ENCODE results near the gene PEAK3. TPM values are rescaled to one million over a fixed set of nuclear protein-coding genes. Genes with fewer than 3 reads are reported as not detected.

PEAK3 gene
- total and polyA plus RNA-seq, 10 of the 15 experiments (the other 5 are each of a cell fraction or from before 2014, with no cell fraction given), result 0.03 to 0.10 (median 0.05) TPM; not detected in 7

DNA sequence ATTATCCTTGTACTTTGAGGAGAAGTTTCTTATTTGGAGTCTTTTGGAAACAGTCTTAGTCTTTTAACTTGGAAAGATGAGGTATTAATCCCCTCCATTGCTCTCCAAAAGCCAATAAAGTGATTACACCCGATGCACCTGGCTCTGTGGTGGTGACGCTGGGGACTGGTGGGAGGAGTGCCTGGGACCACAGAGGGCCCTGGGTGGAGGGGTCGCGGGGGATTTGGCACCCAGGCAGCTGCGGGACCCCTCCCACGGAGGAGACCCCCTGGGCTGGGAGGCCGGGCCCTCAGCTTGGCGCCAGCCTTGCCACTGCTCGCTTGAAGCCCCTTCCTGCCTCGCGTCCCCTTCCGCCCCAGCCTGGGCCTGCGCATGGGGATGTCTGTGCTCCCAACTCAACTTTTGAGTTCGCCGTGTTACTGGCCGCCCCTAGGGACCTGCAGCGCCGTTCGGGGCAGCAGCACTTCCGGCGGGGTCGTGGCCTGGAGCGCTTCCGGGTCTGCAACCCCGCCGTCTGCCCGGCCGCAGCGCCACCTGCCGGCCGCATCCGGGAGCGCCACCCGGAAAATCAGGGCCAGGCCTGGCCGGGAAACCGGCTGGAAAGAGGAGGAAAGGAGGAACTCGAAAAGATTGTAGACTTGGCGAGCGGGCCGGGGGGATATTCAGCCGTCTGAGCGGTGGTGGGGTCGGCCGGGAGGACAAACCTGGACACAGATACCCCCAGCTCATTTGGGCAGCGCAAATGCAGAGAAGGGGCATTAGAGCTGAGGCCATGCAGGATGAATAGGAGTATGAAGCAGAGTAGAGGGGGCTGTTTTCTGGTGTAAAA is 8.4 kb downstream of the PEAK3 start (continued):
- TF ChIP-seq IRF3 (IDR thresholded peaks at IDR 0.05) (no peak), SRF (IDR thresholded peaks at IDR 0.05; ENCODE audit: low read depth in 2 of 2, low read length in 2 of 2) (no peak), NFYA (IDR thresholded peaks at IDR 0.05; ENCODE audit: borderline replicate concordance, low read depth, low read length) (no peak), POU2F2 (IDR thresholded peaks at IDR 0.05; ENCODE audit: borderline replicate concordance, low read depth, low read length) (peak; percentile 36; the same call in 2 of the 3 replicates), CBFB (IDR thresholded peaks at IDR 0.05; ENCODE audit: low read depth) (no peak; the same call in 1 of the 2 replicates), BCLAF1 (IDR thresholded peaks at IDR 0.05) (no peak), NR2F1 (conservative IDR thresholded peaks at IDR 0.05) (peak; percentile 80; the same call in 1 of the 2 replicates), LARP7 (IDR thresholded peaks at IDR 0.05) (peak; percentile 90), RAD51 (IDR thresholded peaks at IDR 0.05) (no peak), CHD1 (IDR thresholded peaks at IDR 0.05; ENCODE audit: low read depth, low read length) (no peak), RFX5 (IDR thresholded peaks at IDR 0.05; ENCODE audit: low read depth, low read length) (no peak), BCL3 (IDR thresholded peaks at IDR 0.05; ENCODE audit: borderline replicate concordance, insufficient read depth, low read depth, low read length, poor library complexity, severe bottlenecking) (no peak), PAX5 (IDR thresholded peaks at IDR 0.05; ENCODE audit: borderline replicate concordance, low read depth, low read length) (peak; percentile 43; the same call in 1 of the 2 replicates), POLR2AphosphoS5 (IDR thresholded peaks at IDR 0.05; ENCODE audit: low read length) (peak; percentile 32; the same call in 1 of the 2 replicates), SMARCA5 (IDR thresholded peaks at IDR 0.05) (no peak; the same call in 1 of the 2 replicates), IKZF1 (conservative IDR thresholded peaks at IDR 0.05) (peak; percentile 91), SREBF2 (IDR thresholded peaks at IDR 0.05; ENCODE audit: low read length) (0 out of 2 replicates have a peak, but pooled peaks have one; percentile 31)
- TF ChIP-seq, protein P1, sequence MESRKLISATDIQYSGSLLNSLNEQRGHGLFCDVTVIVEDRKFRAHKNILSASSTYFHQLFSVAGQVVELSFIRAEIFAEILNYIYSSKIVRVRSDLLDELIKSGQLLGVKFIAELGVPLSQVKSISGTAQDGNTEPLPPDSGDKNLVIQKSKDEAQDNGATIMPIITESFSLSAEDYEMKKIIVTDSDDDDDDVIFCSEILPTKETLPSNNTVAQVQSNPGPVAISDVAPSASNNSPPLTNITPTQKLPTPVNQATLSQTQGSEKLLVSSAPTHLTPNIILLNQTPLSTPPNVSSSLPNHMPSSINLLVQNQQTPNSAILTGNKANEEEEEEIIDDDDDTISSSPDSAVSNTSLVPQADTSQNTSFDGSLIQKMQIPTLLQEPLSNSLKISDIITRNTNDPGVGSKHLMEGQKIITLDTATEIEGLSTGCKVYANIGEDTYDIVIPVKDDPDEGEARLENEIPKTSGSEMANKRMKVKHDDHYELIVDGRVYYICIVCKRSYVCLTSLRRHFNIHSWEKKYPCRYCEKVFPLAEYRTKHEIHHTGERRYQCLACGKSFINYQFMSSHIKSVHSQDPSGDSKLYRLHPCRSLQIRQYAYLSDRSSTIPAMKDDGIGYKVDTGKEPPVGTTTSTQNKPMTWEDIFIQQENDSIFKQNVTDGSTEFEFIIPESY (IDR thresholded peaks at IDR 0.05), result no peak
